Right renal pelvis (tissue), 4 donors: ENCODE measurements around the gene C4orf36. TPM values are rescaled to one million over a fixed set of nuclear protein-coding genes. Genes with fewer than 3 reads are reported as not detected.

ENCODE experiments used
- polyA plus RNA-seq, 4 donors: library from polyadenylated mRNA; unstranded; fragments of 120-200 nt; gene quantifications; one replicate each; pipeline ENCODE4 v1.2.1, GENCODE V29; 2013; ENCODE audit not compliant: insufficient read length in 4 of 4

Gene C4orf36
- polyA plus RNA-seq, 4 donors: 0.49 to 2.3 (median 1.6) TPM

Other genes with a start within 250 kb of the C4orf36 start
- gene SLC10A6, start 43.0 kb downstream of the C4orf36 start, polyA plus RNA-seq: under 1 TPM; 0.11 to 0.17 (median 0.13) TPM
- gene AFF1, start 42.6 kb upstream of the C4orf36 start, polyA plus RNA-seq: 10 to 100 TPM; 44.1 to 59.5 (median 50.1) TPM